Measurements from ENCODE around the gene USP3.

Gene USP3

GRCh38 chr15:63582718-63583426, 78.5 kb downstream of the USP3 start:
- DNase-seq (ENCODE audit: low read depth in 2 of 3, low spot score in 2 of 3): no peak

- no peak for DNase-seq (ENCODE audit: low read depth in 2 of 3, low spot score in 2 of 3)
Measured at GRCh38 chr15:63586790-63587189, 82.4 kb downstream of the USP3 start.

GRCh38 chr15:63587527-63587926, 83.1 kb downstream of the USP3 start:
- DNase-seq (ENCODE audit: low read depth in 2 of 3, low spot score in 2 of 3): no peak

GRCh38 chr15:63588826-63589225, 84.4 kb downstream of the USP3 start:
- no peak for DNase-seq (ENCODE audit: low read depth in 2 of 3, low spot score in 2 of 3)

GRCh38 chr15:63593705-63594671, 89.6 kb downstream of the USP3 start:
- peak in 1 of 3 experiments; percentile 41 for DNase-seq (ENCODE audit: low read depth in 2 of 3, low spot score in 2 of 3)

GRCh38 chr15:63595065-63595464, 90.7 kb downstream of the USP3 start:
- no peak for DNase-seq (ENCODE audit: low read depth in 2 of 3, low spot score in 2 of 3)

- no peak for DNase-seq (ENCODE audit: low read depth in 2 of 3, low spot score in 2 of 3)
Measured at GRCh38 chr15:63595688-63596087, 91.3 kb downstream of the USP3 start.

- no peak for DNase-seq (ENCODE audit: low read depth in 2 of 3, low spot score in 2 of 3)
Measured at GRCh38 chr15:63596676-63597037, 92.3 kb downstream of the USP3 start.

- DNase-seq (ENCODE audit: low read depth in 2 of 3, low spot score in 2 of 3): no peak
Measured at GRCh38 chr15:63597038-63597790, 92.8 kb downstream of the USP3 start, which contains the start of gene FBXL22. Gene FBXL22, plus strand, starts transcription at chr15:63597387. Its CDS starts 6 bp downstream, at chr15:63597393.

GRCh38 chr15:63597821-63598220, 93.4 kb downstream of the USP3 start:
- no peak for DNase-seq (ENCODE audit: low read depth in 2 of 3, low spot score in 2 of 3)

GRCh38 chr15:63598473-63599400, 94.3 kb downstream of the USP3 start:
- no peak for DNase-seq (ENCODE audit: low read depth in 2 of 3, low spot score in 2 of 3)

GRCh38 chr15:63599401-63600000, 95.1 kb downstream of the USP3 start:
- no peak for DNase-seq (ENCODE audit: low read depth in 2 of 3, low spot score in 2 of 3)

GRCh38 chr15:63600001-63600615, 95.7 kb downstream of the USP3 start:
- DNase-seq (ENCODE audit: low read depth in 2 of 3, low spot score in 2 of 3): no peak

GRCh38 chr15:63600616-63601025, 96.2 kb downstream of the USP3 start:
- peak; percentile 69 to 87 (median 77) for DNase-seq (ENCODE audit: low read depth in 2 of 3, low spot score in 2 of 3)

- DNase-seq (ENCODE audit: low read depth in 2 of 3, low spot score in 2 of 3): no peak
Measured at GRCh38 chr15:63601026-63601703, 96.8 kb downstream of the USP3 start.

- DNase-seq (ENCODE audit: low read depth in 2 of 3, low spot score in 2 of 3): no peak
Measured at GRCh38 chr15:63601704-63602185, 97.4 kb downstream of the USP3 start.

GRCh38 chr15:63602595-63602994, 98.2 kb downstream of the USP3 start:
- DNase-seq (ENCODE audit: low read depth in 2 of 3, low spot score in 2 of 3): no peak

- DNase-seq (ENCODE audit: low read depth in 2 of 3, low spot score in 2 of 3): no peak
Measured at GRCh38 chr15:63603516-63603915, 99.1 kb downstream of the USP3 start.

- DNase-seq (ENCODE audit: low read depth in 2 of 3, low spot score in 2 of 3): no peak
Measured at GRCh38 chr15:63604281-63604680, 99.9 kb downstream of the USP3 start.

Measured in activated CD8-positive, alpha-beta memory T cell treated with anti-CD3 and anti-CD28 coated beads for 48 hours (primary cell).